GM21390 (cell line): ENCODE measurements around the gene SLC3A2.
"Not testable (repeated sequence)": the region's sequence is repeated elsewhere in the genome, so short reads cannot be mapped to it uniquely, and the experiment has no call there.

Experiments used
- ATAC-seq: cut with Tn5 transposase; IDR thresholded peaks from one replicate; pipeline ENCODE4 v1.9.1; 2021; ENCODE audit not compliant: unreplicated experiment

Gene SLC3A2

GRCh38 chr11:62926680-62927455 is 46.2 kb downstream of the SLC3A2 start:
- ATAC-seq, result no peak

DNA sequence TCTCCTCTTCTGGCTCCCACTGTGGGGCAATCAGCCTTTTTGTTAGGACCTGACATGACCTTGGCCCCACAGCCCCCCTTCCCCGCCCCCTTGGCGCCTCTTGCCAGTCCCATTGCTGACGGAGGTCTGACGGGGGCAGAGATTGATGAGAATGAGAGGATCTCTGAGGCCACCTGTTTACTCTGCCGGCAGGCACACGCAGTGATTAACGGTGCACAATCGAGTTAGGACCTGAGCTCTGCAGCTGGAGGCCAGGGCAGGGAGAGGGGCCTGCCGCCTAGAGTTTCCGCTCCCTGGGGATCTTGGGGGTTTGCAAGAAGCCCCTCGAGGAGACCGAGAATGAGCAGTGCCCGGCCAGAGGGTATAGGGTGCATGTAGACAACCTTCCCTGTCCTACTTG is 47.3 kb downstream of the SLC3A2 start:
- no peak for ATAC-seq

GRCh38 chr11:62930157-62930556 is 49.5 kb downstream of the SLC3A2 start:
- ATAC-seq, result no peak

DNA sequence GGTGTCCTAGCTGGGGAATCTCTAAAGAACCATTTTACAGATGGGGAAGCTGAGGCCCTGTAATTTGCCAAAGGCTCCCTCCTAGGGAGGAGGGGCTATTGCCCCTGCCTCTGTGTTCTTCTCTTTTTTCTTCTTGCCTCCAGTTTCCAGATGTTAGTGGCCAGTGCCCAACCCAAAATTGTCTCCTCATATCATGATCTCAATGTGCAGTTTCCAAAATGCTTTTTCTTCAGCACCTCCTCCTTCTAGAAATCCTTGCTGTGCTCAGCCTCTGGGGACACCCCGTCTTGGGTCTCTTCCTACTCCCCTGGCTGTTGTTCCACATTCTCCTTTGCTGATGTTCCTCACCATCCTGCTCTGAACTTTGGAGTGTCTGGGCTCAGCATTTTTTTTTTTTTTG is 50.0 kb downstream of the SLC3A2 start:
- ATAC-seq, result no peak

DNA sequence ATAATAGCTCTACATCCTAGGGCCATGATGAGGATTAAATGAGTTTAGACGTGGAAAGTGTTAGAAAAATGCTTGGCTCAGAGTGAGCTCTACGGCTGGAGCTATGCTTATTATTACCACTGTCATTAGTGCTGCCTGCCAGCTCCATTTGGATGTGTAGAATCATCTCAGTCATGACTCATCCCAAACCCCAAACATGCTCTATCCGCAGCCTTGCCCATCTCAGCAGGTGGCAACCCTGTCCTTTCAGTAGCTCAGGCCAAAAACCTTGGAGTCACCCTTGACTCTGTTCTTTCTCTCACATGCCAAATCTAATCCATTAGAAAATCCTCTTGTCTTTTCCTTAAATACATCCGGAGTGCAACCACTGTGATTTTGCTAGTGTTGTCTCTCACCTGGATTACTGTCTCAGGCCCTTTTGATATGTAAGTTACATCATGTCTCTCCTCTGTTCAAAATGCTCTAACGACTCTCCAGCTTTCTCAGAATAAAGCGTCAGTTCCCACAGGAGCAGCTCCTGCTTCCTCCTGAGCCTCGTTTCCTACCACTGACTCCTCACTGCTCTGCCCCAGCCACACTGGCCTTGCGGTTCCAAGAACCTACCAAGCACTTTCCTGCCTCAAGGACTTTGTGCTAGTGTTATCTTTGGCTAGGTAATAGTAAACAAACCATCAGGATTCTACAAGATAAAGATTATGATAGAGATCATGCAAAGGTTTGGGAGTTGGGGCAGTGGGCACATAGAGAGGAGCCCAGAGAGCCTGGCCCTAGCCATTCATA is 51.0 kb downstream of the SLC3A2 start:
- ATAC-seq, result no peak

GRCh38 chr11:62933285-62933684 is 52.6 kb downstream of the SLC3A2 start:
- ATAC-seq, result no peak

DNA sequence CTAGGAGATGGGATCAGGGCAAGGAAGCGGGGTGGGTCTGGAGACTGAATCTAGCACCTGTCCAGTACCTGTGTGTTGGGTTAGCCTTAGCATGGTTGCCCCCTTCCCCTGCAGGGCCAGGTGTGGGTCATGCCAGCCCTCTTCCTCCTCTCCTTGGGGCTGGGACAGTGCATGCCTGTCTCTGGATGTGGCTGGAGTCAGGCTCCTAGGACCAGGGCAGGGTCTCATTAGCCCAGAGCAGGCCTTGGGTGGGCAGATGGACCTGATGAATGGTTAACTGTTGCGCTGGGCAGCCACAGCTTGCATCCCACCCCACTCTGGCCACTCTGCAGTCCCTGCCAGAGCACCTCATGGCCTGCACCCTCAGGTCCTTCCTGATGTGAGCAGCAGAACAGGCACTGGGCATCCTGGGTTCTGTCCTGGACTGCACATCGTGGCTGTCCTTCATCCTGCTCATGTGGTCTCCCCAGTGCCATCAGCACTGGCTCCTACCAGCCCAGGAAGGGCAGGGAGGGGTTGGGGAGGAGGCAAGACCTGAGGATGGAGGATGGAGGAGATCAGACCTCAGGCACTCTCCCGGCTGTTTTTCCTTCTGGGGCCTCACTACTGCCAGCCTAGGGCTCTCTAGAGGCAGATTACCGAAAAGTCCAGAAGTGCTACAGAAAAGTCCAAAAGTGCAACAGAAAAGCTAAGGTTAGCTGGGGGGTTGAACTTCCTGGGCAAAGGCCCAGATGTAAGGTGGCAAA is 53.2 kb downstream of the SLC3A2 start:
- ATAC-seq, result no peak

GRCh38 chr11:62934496-62934785 is 53.7 kb downstream of the SLC3A2 start:
- no peak for ATAC-seq

DNA sequence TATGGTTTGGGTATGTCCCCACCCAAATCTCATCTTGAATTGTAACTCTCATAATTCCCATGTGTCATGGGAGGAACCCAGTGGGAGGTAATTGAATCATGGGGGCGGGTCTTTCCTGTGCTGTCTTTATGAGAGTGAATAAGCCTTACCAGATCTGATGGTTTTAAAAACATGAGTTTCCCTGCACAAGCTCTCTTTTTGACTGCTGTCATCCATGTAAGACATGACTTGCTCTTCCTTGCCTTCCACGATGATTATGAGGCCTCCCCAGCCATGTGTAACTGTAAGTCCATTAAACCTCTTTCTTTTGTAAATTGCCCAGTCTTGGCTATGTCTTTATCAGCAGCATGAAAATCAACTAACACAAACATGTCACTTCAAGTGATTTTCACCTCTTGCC is 56.8 kb downstream of the SLC3A2 start:
- ATAC-seq, result not testable (repeated sequence)
